Measurements from ENCODE around the gene AUTS2.

AUTS2 gene

DNA sequence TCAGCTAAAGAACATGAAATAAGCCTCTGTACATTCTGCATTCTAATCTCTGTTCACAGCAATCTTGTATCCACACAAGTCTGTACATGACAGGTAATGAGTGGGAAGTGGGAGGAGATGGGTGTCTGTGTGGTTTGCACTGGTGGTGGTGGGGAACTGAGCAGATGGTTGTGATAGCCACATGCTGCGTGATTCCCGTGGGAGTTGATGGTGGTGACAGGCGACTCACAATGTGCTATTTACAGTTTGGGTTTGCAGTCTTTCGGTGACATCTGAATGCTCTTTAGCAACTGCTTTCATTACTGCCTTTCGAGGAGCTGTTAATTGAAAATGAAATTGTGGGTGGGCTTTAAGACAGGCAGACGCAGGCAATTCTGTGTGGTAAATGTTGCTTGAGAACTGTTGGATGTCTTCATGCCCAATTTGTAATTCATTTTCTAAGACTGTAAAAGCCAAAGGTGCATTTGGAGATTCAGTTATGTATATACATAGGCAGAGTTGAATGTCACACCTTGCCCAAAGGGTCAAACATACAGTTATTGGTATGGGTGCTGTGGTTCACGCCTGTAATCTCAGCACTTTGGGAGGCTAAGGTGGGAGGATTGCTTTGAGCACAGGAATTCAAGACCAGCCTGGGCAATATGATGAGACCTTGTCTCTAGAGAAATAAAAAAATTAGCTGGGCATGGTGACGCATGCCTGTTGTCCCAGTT is 308.2 kb downstream of the AUTS2 start:
- Histone ChIP-seq H3K4me1 (ENCODE audit: control insufficient read depth, insufficient read depth, low read length) (no peaks in the 10 kb centered on the region), H3K27ac (ENCODE audit: low read depth, low read length) (no peak overlapping the region), H3K9ac (ENCODE audit: low read length) (no peak overlapping the region)

DNA sequence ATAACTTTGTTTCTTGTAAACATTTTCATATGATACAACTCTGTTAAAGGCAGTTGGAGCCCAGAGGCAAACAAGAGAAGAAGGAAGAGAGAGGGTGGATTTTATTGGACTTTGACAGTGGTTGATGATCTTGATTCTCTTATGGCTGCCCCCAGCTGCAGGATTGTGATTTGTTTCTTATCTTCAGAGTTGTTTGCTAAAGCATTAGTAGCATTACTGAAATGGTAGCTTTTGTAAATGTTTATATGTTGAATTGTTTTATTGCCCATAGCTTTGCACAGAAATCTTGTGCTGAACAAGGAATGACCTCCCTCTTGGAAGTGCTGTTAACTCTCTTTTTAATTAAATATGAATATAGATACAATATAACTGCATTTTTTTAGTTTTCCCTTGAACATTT is 309.4 kb downstream of the AUTS2 start:
- Histone ChIP-seq H3K36me3 (ENCODE audit: control insufficient read depth, insufficient read depth, low read length) (no peaks in the 10 kb centered on the region), H3K9me3 (ENCODE audit: control insufficient read depth, insufficient read depth, low read depth, low read length) (peaks cover 10% of the 10 kb centered on the region; the same call in 1 of the 2 replicates), H3K9ac (ENCODE audit: low read length) (no peak overlapping the region), H3K4me1 (ENCODE audit: control insufficient read depth, insufficient read depth, low read length) (no peaks in the 10 kb centered on the region), H3K27me3 (ENCODE audit: control insufficient read depth, insufficient read depth, low read length) (no peaks in the 10 kb centered on the region), H3K27ac (ENCODE audit: low read depth, low read length) (no peak overlapping the region), H3K4me3 (ENCODE audit: low read depth, low read length) (no peak overlapping the region)

More for the DNA sequence above, 308.2 kb downstream of the AUTS2 start:
- H3K27me3 ChIP-seq (ENCODE audit: control insufficient read depth, insufficient read depth, low read length) = no peaks in the 10 kb centered on the region
- H3K36me3 ChIP-seq (ENCODE audit: control insufficient read depth, insufficient read depth, low read length) = no peaks in the 10 kb centered on the region
- H3K9me3 ChIP-seq (ENCODE audit: control insufficient read depth, insufficient read depth, low read depth, low read length) = peaks cover 6% of the 10 kb centered on the region; the same call in 1 of the 2 replicates
- no peak overlapping the region for H3K4me3 ChIP-seq (ENCODE audit: low read depth, low read length)

DNA sequence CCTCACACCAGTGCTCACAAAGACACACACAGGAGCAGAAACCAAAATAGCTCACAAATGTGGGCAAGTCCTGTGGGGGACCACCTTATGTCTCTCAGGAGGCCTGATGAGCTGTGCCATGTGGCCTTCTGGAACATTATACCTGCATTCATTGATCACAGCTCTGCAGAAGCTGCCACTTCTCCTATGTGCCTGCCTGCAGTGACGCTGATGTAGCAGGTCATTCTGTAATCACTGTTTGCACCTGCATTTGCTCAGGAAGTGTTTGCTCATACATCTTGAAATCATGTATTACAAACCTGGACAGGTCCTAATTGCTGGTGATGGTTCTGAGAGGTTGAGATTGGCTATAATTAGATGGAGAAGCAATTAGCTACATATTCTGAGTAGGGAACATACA is 310.2 kb downstream of the AUTS2 start:
- H3K9me3 ChIP-seq (ENCODE audit: control insufficient read depth, insufficient read depth, low read depth, low read length) = peaks cover 10% of the 10 kb centered on the region; the same call in 1 of the 2 replicates
- H3K4me3 ChIP-seq (ENCODE audit: low read depth, low read length) = no peak overlapping the region
- no peaks in the 10 kb centered on the region for H3K36me3 ChIP-seq (ENCODE audit: control insufficient read depth, insufficient read depth, low read length)
- H3K27me3 ChIP-seq (ENCODE audit: control insufficient read depth, insufficient read depth, low read length) = no peaks in the 10 kb centered on the region
- H3K4me1 ChIP-seq (ENCODE audit: control insufficient read depth, insufficient read depth, low read length) = no peaks in the 10 kb centered on the region
- H3K9ac ChIP-seq (ENCODE audit: low read length) = no peak overlapping the region
- no peak overlapping the region for H3K27ac ChIP-seq (ENCODE audit: low read depth, low read length)

DNA sequence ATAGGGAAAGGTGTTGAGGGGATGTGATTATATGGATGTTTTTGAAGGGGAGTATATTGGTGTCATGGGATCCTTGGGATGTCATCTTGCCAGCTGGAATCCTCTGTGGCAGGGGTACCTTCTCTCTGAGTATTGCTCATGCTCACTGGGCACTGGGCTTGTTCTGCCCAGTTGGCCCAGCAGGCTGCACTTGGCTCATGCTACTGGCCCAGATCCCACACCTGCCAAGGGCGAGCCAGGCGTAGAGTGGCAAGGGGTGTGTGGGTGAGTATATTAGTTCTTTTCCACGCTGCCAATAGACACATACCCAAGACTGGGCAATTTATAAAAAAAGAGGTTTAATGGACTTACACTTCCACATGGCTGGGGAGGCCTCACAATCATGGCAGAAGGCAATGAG is 311.9 kb downstream of the AUTS2 start:
- Histone ChIP-seq H3K9me3 (ENCODE audit: control insufficient read depth, insufficient read depth, low read depth, low read length) (peaks cover 10% of the 10 kb centered on the region; the same call in 1 of the 2 replicates), H3K4me3 (ENCODE audit: low read depth, low read length) (no peak overlapping the region), H3K4me1 (ENCODE audit: control insufficient read depth, insufficient read depth, low read length) (no peaks in the 10 kb centered on the region), H3K27ac (ENCODE audit: low read depth, low read length) (no peak overlapping the region), H3K27me3 (ENCODE audit: control insufficient read depth, insufficient read depth, low read length) (no peaks in the 10 kb centered on the region), H3K36me3 (ENCODE audit: control insufficient read depth, insufficient read depth, low read length) (no peaks in the 10 kb centered on the region), H3K9ac (ENCODE audit: low read length) (no peak overlapping the region)

DNA sequence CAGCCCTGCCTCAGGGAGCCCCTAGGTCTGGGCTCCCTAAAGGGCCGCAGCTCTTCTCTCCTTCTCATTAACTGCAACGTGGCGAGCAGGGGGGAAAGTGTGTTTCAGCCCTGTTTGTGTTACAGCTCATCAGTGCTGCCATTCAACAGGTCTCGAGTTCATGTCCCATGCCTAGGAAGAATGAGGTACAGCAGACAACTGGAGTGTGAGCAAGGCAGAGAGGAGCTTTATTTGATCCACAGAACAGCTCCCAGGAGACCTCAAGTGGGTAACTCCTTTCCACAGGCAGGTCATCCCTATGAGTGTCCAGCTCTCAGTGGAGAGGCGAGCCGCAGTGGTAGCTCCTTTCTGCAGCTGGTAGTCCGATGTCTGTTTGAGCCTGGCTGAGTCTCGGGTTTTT is 313.1 kb downstream of the AUTS2 start:
- Histone ChIP-seq H3K27ac (ENCODE audit: low read depth, low read length) (no peak overlapping the region), H3K4me1 (ENCODE audit: control insufficient read depth, insufficient read depth, low read length) (no peaks in the 10 kb centered on the region), H3K4me3 (ENCODE audit: low read depth, low read length) (no peak overlapping the region), H3K9ac (ENCODE audit: low read length) (no peak overlapping the region), H3K27me3 (ENCODE audit: control insufficient read depth, insufficient read depth, low read length) (no peaks in the 10 kb centered on the region), H3K9me3 (ENCODE audit: control insufficient read depth, insufficient read depth, low read depth, low read length) (peaks cover 10% of the 10 kb centered on the region; the same call in 1 of the 2 replicates), H3K36me3 (ENCODE audit: control insufficient read depth, insufficient read depth, low read length) (no peaks in the 10 kb centered on the region)

DNA sequence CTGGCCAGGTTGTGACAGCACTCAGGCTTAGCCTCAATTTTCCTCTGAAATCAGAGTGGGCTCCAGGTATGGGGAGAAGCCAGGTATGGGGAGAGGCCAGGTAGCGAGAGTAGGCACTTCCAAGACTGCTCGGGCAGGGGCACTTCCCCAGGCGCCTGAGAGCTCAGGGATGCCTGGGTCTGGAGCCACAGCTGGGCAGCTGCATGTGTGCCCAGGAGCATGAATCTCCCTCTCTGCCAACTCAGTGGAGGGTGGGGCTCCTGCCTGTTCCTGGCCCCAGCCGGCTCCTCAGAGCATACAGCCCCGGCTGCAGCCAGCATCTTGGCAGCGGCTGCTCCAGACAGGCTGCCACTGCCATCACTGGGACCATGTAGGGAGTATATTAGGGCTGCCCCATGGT is 313.9 kb downstream of the AUTS2 start:
- Histone ChIP-seq H3K27me3 (ENCODE audit: control insufficient read depth, insufficient read depth, low read length) (no peaks in the 10 kb centered on the region), H3K36me3 (ENCODE audit: control insufficient read depth, insufficient read depth, low read length) (no peaks in the 10 kb centered on the region), H3K4me1 (ENCODE audit: control insufficient read depth, insufficient read depth, low read length) (no peaks in the 10 kb centered on the region), H3K9me3 (ENCODE audit: control insufficient read depth, insufficient read depth, low read depth, low read length) (peaks cover 10% of the 10 kb centered on the region; the same call in 1 of the 2 replicates), H3K4me3 (ENCODE audit: low read depth, low read length) (no peak overlapping the region), H3K27ac (ENCODE audit: low read depth, low read length) (no peak overlapping the region), H3K9ac (ENCODE audit: low read length) (no peak overlapping the region)

DNA sequence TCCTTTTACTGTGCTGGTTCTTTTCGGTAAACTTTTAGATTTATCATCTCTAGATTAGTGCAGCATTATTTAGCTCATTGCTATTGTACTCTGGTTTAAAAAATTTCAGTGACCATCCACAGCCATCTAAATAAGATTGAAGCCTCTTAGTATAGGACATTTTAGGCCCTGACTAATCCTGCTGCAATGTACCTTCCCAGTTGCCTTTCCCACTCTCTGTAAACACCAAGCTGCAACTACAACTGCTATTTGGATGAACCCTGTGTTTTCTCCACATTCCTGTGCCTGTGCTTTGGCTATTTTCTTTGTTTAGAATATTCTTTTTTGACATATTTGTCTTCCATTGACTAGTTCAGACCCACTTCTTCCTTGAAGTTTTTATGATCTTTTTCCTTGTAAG is 314.6 kb downstream of the AUTS2 start:
- H3K9me3 ChIP-seq (ENCODE audit: control insufficient read depth, insufficient read depth, low read depth, low read length) = peaks cover 10% of the 10 kb centered on the region; the same call in 1 of the 2 replicates

DNA sequence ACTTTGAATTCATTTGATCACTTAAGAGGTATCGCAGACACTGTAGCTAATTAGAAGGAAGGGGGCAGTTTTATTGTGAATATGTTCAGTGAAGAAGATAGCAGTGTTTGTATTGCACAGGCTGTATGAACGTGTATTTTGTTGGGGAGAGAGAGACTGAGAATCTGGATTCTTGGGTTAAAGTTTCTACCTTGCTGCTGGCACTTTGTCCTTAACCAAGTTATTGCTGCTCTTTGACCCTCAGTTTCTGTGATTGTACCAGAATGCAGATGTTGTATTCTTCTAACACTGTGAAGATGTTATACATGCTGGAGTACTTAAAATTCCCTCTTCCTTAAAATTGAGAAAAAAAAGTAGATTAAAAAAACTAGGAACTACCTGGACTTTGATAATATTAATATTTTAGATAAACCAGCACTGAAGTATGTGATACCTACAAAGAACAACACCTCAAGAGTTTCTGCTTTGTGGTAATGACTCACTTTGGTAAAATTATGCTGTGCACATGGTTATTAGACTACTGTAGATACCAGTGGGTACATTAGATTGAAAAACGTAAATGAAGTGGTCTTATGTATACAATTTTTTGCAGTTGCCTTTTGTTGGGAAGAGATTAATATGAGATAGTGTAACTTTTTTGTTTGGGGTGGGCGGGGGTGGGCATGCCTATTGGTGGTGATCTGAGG is 321.3 kb downstream of the AUTS2 start:
- Histone ChIP-seq H3K27ac (ENCODE audit: low read depth, low read length) (no peak overlapping the region), H3K4me3 (ENCODE audit: low read depth, low read length) (no peak overlapping the region), H3K36me3 (ENCODE audit: control insufficient read depth, insufficient read depth, low read length) (no peaks in the 10 kb centered on the region), H3K9ac (ENCODE audit: low read length) (no peak overlapping the region), H3K9me3 (ENCODE audit: control insufficient read depth, insufficient read depth, low read depth, low read length) (no peaks in the 10 kb centered on the region), H3K27me3 (ENCODE audit: control insufficient read depth, insufficient read depth, low read length) (no peaks in the 10 kb centered on the region), H3K4me1 (ENCODE audit: control insufficient read depth, insufficient read depth, low read length) (peaks cover 7% of the 10 kb centered on the region; the same call in 1 of the 2 replicates)

More for the DNA sequence above, 314.6 kb downstream of the AUTS2 start:
- Histone ChIP-seq H3K27me3 (ENCODE audit: control insufficient read depth, insufficient read depth, low read length) (no peaks in the 10 kb centered on the region), H3K4me3 (ENCODE audit: low read depth, low read length) (no peak overlapping the region), H3K36me3 (ENCODE audit: control insufficient read depth, insufficient read depth, low read length) (no peaks in the 10 kb centered on the region), H3K27ac (ENCODE audit: low read depth, low read length) (no peak overlapping the region), H3K4me1 (ENCODE audit: control insufficient read depth, insufficient read depth, low read length) (no peaks in the 10 kb centered on the region), H3K9ac (ENCODE audit: low read length) (no peak overlapping the region)

DNA sequence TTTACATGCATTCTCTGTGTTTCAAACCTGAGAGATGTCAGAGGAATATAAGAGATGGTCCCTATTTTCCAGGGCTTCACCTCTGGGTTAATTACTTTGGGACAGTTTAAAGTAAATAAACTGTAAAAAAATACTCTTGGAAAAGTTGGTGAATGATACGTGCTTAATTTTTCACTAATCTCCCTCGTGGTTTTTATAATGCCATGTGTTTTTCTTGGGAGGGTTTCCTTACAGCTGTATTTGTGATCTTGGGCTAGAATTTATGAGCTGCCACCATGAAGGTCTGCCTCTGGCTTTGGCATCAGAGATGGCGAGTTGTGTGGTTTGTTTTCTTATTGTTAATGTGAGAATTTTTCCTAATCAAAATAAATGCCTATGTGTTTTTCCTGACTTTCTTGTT is 322.5 kb downstream of the AUTS2 start:
- H3K36me3 ChIP-seq (ENCODE audit: control insufficient read depth, insufficient read depth, low read length) = no peaks in the 10 kb centered on the region
- H3K4me1 ChIP-seq (ENCODE audit: control insufficient read depth, insufficient read depth, low read length) = peaks cover 7% of the 10 kb centered on the region; the same call in 1 of the 2 replicates
- H3K9me3 ChIP-seq (ENCODE audit: control insufficient read depth, insufficient read depth, low read depth, low read length) = no peaks in the 10 kb centered on the region
- H3K4me3 ChIP-seq (ENCODE audit: low read depth, low read length) = no peak overlapping the region
- H3K9ac ChIP-seq (ENCODE audit: low read length) = no peak overlapping the region
- no peak overlapping the region for H3K27ac ChIP-seq (ENCODE audit: low read depth, low read length)
- no peaks in the 10 kb centered on the region for H3K27me3 ChIP-seq (ENCODE audit: control insufficient read depth, insufficient read depth, low read length)

DNA sequence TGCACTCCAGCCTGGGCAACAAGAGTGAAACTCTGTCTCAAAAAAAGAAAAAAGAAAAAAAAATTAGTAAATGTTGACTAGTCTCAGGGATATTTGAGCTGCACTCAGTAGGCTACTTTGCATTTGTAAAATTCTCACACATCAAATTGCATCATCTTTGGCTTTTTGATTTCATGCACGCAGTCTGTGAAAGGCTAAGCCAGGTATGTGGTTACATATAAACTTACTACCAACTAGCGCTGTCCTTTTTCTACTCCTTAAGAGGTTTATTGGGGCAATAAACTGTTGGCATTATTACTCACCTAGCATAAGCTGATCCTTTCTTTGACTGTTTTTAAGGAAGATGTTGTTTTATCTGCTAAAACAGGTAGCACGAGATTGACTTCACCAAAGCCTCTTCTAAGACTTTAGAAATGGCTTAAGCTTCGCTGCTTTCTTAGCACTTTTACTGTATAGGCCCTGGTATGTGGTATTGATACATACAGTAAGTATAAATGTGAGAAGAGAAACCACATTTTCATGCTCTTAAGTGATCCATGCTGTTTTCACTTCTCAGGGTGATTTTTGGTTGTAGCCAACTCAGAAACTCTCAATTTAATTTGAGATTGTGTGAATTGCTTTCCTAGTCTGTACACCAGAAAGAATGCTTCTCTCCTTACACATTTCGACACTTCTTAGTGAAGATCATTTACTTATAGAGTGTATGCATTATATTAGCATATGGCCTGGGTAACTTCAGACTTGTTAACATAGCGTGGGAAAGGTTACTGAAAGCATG is 323.9 kb downstream of the AUTS2 start:
- H3K4me1 ChIP-seq (ENCODE audit: control insufficient read depth, insufficient read depth, low read length) = peaks cover 7% of the 10 kb centered on the region; the same call in 1 of the 2 replicates
- no peaks in the 10 kb centered on the region for H3K36me3 ChIP-seq (ENCODE audit: control insufficient read depth, insufficient read depth, low read length)
- H3K9me3 ChIP-seq (ENCODE audit: control insufficient read depth, insufficient read depth, low read depth, low read length) = no peaks in the 10 kb centered on the region
- H3K9ac ChIP-seq (ENCODE audit: low read length) = no peak overlapping the region
- no peak overlapping the region for H3K27ac ChIP-seq (ENCODE audit: low read depth, low read length)
- H3K27me3 ChIP-seq (ENCODE audit: control insufficient read depth, insufficient read depth, low read length) = no peaks in the 10 kb centered on the region
- H3K4me3 ChIP-seq (ENCODE audit: low read depth, low read length) = no peak overlapping the region

DNA sequence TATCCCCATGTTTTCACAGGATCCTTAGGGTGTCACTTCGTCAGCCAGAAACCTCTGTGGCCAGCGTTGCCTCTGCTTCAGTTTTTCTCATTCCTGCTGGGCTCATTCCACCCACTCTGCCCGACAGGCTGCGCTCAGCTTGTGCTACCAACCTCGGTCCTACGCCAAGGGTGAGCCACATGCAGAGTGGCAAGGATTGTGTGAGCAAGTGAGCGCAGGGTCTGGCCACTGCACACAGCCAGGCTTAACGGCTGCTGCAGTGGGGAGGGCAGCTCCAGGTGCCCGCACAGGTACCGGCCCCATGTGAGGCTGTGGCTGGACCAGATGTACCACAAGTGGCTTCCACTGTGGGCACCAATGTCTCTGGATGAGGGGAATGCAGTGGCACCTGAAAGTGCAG is 329.2 kb downstream of the AUTS2 start:
- Histone ChIP-seq H3K4me1 (ENCODE audit: control insufficient read depth, insufficient read depth, low read length) (peaks cover 2% of the 10 kb centered on the region; the same call in 1 of the 2 replicates), H3K4me3 (ENCODE audit: low read depth, low read length) (no peak overlapping the region), H3K36me3 (ENCODE audit: control insufficient read depth, insufficient read depth, low read length) (no peaks in the 10 kb centered on the region), H3K27me3 (ENCODE audit: control insufficient read depth, insufficient read depth, low read length) (no peaks in the 10 kb centered on the region), H3K9me3 (ENCODE audit: control insufficient read depth, insufficient read depth, low read depth, low read length) (no peaks in the 10 kb centered on the region), H3K27ac (ENCODE audit: low read depth, low read length) (no peak overlapping the region), H3K9ac (ENCODE audit: low read length) (no peak overlapping the region)
